HepG2 (cell line): Measurements from ENCODE around the gene CGREF1. TPM values are rescaled to one million over a fixed set of nuclear protein-coding genes. Genes with fewer than 3 reads are reported as not detected.

Experiments
- ARID5B ChIP-seq: IDR thresholded peaks from 2 replicates; pipeline ENCODE4 v1.4.0; 2020; ENCODE audit warnings: mild to moderate bottlenecking, missing genetic modification reagents
- DRAP1 ChIP-seq: IDR thresholded peaks from 2 replicates; pipeline ENCODE4 v1.6.1; 2016; ENCODE audit warnings: missing genetic modification reagents, missing compliant biosample characterization
- ELF3 ChIP-seq: IDR thresholded peaks from 2 replicates; pipeline ENCODE4 v1.6.1; 2016; ENCODE audit warnings: missing genetic modification reagents, missing compliant biosample characterization
- GTF3A ChIP-seq: sonication (generic); formaldehyde crosslinking; conservative IDR thresholded peaks from 2 replicates; pipeline ENCODE4 v1.4.0; 2020; ENCODE audit warnings: mild to moderate bottlenecking, missing genetic modification reagents
- IRF9 ChIP-seq: sonication (generic); formaldehyde crosslinking; IDR thresholded peaks from 2 replicates; pipeline ENCODE4 v1.8.0; 2022; ENCODE audit warnings: missing genetic modification reagents, mild to moderate bottlenecking, borderline replicate concordance
- KAT2B ChIP-seq: fragments of 150-350 bp; IDR thresholded peaks from 2 replicates; pipeline ENCODE4 v1.6.1; 2014; ENCODE audit warnings: low read depth, low read length, borderline replicate concordance
- KDM5B ChIP-seq: sonication (generic); formaldehyde crosslinking; IDR thresholded peaks from 2 replicates; pipeline ENCODE4 v1.4.0; 2020; ENCODE audit warnings: missing genetic modification reagents, mild to moderate bottlenecking, borderline replicate concordance
- MIER2 ChIP-seq: IDR thresholded peaks from 2 replicates; pipeline ENCODE4 v1.6.1; 2016; ENCODE audit warnings: missing biosample characterization, missing genetic modification reagents
- PRPF4 ChIP-seq: fragments of 200-400 bp; formaldehyde crosslinking; IDR thresholded peaks from 2 replicates; pipeline ENCODE4 v1.6.1; 2016; ENCODE audit warnings: low read length, low read depth; ENCODE audit not compliant: poor library complexity, severe bottlenecking
- SP4 ChIP-seq: sonication (generic); formaldehyde crosslinking; IDR thresholded peaks from 2 replicates; pipeline ENCODE4 v1.8.1; 2023; ENCODE audit warnings: mild to moderate bottlenecking, missing genetic modification reagents
- TRIM22 ChIP-seq: fragments of 450-650 bp; IDR thresholded peaks from 2 replicates; pipeline ENCODE4 v1.6.1; 2017
- TSC22D2 ChIP-seq: sonication (generic); formaldehyde crosslinking; IDR thresholded peaks from 2 replicates; pipeline ENCODE4 v1.5.1; 2020; ENCODE audit warnings: missing genetic modification reagents, mild to moderate bottlenecking, borderline replicate concordance
- WIZ ChIP-seq: sonication (generic); formaldehyde crosslinking; IDR thresholded peaks from 2 replicates; pipeline ENCODE4 v1.5.1; 2020; ENCODE audit warnings: mild to moderate bottlenecking, missing genetic modification reagents
- ZFP90 ChIP-seq: sonication (generic); formaldehyde crosslinking; IDR thresholded peaks from 2 replicates; pipeline ENCODE4 v1.8.0; 2022; ENCODE audit warnings: missing genetic modification reagents, mild to moderate bottlenecking, inconsistent platforms, borderline replicate concordance
- ZNF264 ChIP-seq: sonication (generic); formaldehyde crosslinking; IDR thresholded peaks from 2 replicates; pipeline ENCODE4 v1.4.0; 2020; ENCODE audit warnings: missing genetic modification reagents
- ZNF280D ChIP-seq: sonication (generic); formaldehyde crosslinking; IDR thresholded peaks from 2 replicates; pipeline ENCODE4 v1.5.1; 2020; ENCODE audit warnings: mild to moderate bottlenecking, missing genetic modification reagents
- ZNF33A ChIP-seq: sonication (generic); formaldehyde crosslinking; IDR thresholded peaks from 2 replicates; pipeline ENCODE4 v1.5.1; 2020; ENCODE audit warnings: missing genetic modification reagents, mild to moderate bottlenecking, moderate library complexity, borderline replicate concordance
- ZNF777 ChIP-seq: sonication (generic); formaldehyde crosslinking; IDR thresholded peaks from 2 replicates; pipeline ENCODE4 v1.4.0; 2020; ENCODE audit warnings: missing genetic modification reagents
- ZNF841 ChIP-seq: sonication (generic); formaldehyde crosslinking; IDR thresholded peaks from 2 replicates; pipeline ENCODE4 v1.8.1; 2023; ENCODE audit warnings: missing genetic modification reagents, borderline replicate concordance
- polyA plus RNA-seq, 8 experiments: library from polyadenylated mRNA; depleted of rRNA in 3 of 8; stranded (reverse) in 7 of 8; unstranded in 1 of 8; fragments of >200 nt; fragmentation: Illumina TruSeq in 4 of 8; extraction: Trizol in 4 of 8; gene quantifications; 2 replicates each; pipeline versions ENCODE4 v1.2.1 to v1.2.3, GENCODE V29; 2011 to 2016; ENCODE audit warnings: low read depth in 4 of 8, missing spikeins in 1 of 8, mixed read lengths in 1 of 8; ENCODE audit not compliant: insufficient read depth in 1 of 8
- total RNA-seq, 5 experiments: library from RNA; depleted of rRNA; stranded (reverse); fragments of >200 nt; fragmentation: Illumina TruSeq; extraction: Trizol; gene quantifications; 2 replicates each; pipeline ENCODE4 v1.2.3, GENCODE V29; 2016; ENCODE audit warnings: low read depth in 1 of 5

Gene CGREF1
- total and polyA plus RNA-seq, 2 of the 13 experiments (the other 11 are each of a cell fraction or from before 2014, with no cell fraction given) = 13.9 to 23.4 TPM

- TF ChIP-seq IRF9 (peak; percentile 75; the same call in 1 of the 2 replicates), SP4 (CRISPR knock-in tag) (0 out of 2 replicates have a peak, but pooled peaks have one; percentile 15), KDM5B (CRISPR knock-in tag) (peak; percentile 97), TSC22D2 (no peak), PRPF4 (no peak), KAT2B (no peak), WIZ (CRISPR knock-in tag) (no peak; the same call in 1 of the 2 replicates), ZNF777 (CRISPR knock-in tag) (no peak), ZNF33A (CRISPR knock-in tag) (no peak), ELF3 (peak; percentile 48), ZFP90 (CRISPR knock-in tag) (no peak), GTF3A (no peak), ZNF264 (0 out of 2 replicates have a peak, but pooled peaks have one; percentile 40), DRAP1 (CRISPR knock-in tag) (peak; percentile 90), ARID5B (no peak), ZNF841 (CRISPR knock-in tag) (no peak), MIER2 (CRISPR knock-in tag) (no peak), TRIM22 (no peak), ZNF280D (CRISPR knock-in tag) (0 out of 2 replicates have a peak, but pooled peaks have one; percentile 59)
Measured at GRCh38 chr2:27133905-27134780, 15.2 kb upstream of the CGREF1 start, which contains the start of gene PREB (continued).
